OCI-LY3 (cell line): Measurements from ENCODE around the gene SLC27A1.

ENCODE experiments used
- H2AFZ ChIP-seq: fragments of 200-600, 300-600 bp; shearing (Covaris generic); 2 replicates; pipeline ENCODE4 v1.6.0; 2014; ENCODE audit warnings: antibody characterized with exemption, low read depth, low read length
- H3K27ac ChIP-seq: fragments of 200-600, 300-600 bp; sonication (generic); 2 replicates; pipeline ENCODE4 v1.5.1; 2014; ENCODE audit warnings: mild to moderate bottlenecking, low read length, moderate library complexity, mixed read lengths
- H3K27me3 ChIP-seq: fragments of 200-600, 300-600 bp; sonication (generic); 2 replicates; pipeline ENCODE4 v1.6.1; 2014; ENCODE audit warnings: low read depth, low read length, mixed read lengths
- H3K36me3 ChIP-seq: fragments of 200-600, 300-600 bp; sonication (generic); replicated peaks from 2 replicates; pipeline ENCODE3; 2014; ENCODE audit warnings: low read depth, low read length, mixed read lengths
- H3K4me1 ChIP-seq: fragments of 300-600, 200-600 bp; sonication (generic); 2 replicates; pipeline ENCODE4 v1.6.1; 2014; ENCODE audit warnings: low read length, mixed read lengths
- H3K4me2 ChIP-seq: fragments of 200-600, 300-600 bp; sonication (generic); 2 replicates; pipeline ENCODE4 v1.6.1; 2014; ENCODE audit warnings: low read length, mixed read lengths
- H3K4me3 ChIP-seq: fragments of 300-600, 200-600 bp; sonication (generic); 2 replicates; pipeline ENCODE4 v1.5.1; 2014; ENCODE audit warnings: antibody characterized with exemption, mild to moderate bottlenecking, low read length, moderate library complexity
- H3K79me2 ChIP-seq: fragments of 300-600, 200-600 bp; shearing (Covaris generic); 2 replicates; pipeline ENCODE4 v1.6.1; 2014; ENCODE audit warnings: mild to moderate bottlenecking, low read length, mixed read lengths
- H3K9ac ChIP-seq: fragments of 300-600, 200-600 bp; shearing (Covaris generic); 2 replicates; pipeline ENCODE4 v1.6.0; 2014; ENCODE audit warnings: mild to moderate bottlenecking, low read length, moderate library complexity
- H3K9me3 ChIP-seq: fragments of 200-600, 300-600 bp; shearing (Covaris generic); 2 replicates; pipeline ENCODE4 v1.6.1; 2014; ENCODE audit warnings: low read length, mixed read lengths; ENCODE audit not compliant: insufficient read depth
- H4K20me1 ChIP-seq: fragments of 200-600, 300-600 bp; sonication (generic); 2 replicates; pipeline ENCODE4 v1.6.1; 2016; ENCODE audit warnings: low read length, mixed read lengths; ENCODE audit not compliant: insufficient read depth
- CTCF ChIP-seq: fragments of 200-600, 300-600 bp; sonication (generic); IDR thresholded peaks from 2 replicates; pipeline ENCODE4 v1.5.1; 2014; ENCODE audit warnings: antibody characterized with exemption, low read length, low read depth
- EZH2phosphoT487 ChIP-seq: fragments of 200-600 bp; shearing (Covaris generic); IDR thresholded peaks from 2 replicates; pipeline ENCODE4 v1.6.1; 2018; ENCODE audit warnings: antibody characterized with exemption, mixed run types, low read depth

SLC27A1 gene

GRCh38 chr19:17500447-17501198, 30.3 kb downstream of the SLC27A1 start:
- TF ChIP-seq EZH2phosphoT487, result no peak
- no peak for TF ChIP-seq CTCF
- no peak overlapping the region for H3K27ac ChIP-seq
- 0 out of 2 replicates have a peak, but pooled peaks cover 3% of the 10 kb centered on the region for H3K79me2 ChIP-seq
- no peaks in the 10 kb centered on the region for H3K36me3 ChIP-seq
- H4K20me1 ChIP-seq, result no peaks in the 10 kb centered on the region
- no peak overlapping the region for H2AFZ ChIP-seq
- no peak overlapping the region for H3K9ac ChIP-seq
- H3K4me2 ChIP-seq, result no peak overlapping the region
- no peak overlapping the region for H3K4me3 ChIP-seq
- no peaks in the 10 kb centered on the region for H3K27me3 ChIP-seq
- peaks cover 7% of the 10 kb centered on the region for H3K4me1 ChIP-seq
- no peaks in the 10 kb centered on the region for H3K9me3 ChIP-seq

GRCh38 chr19:17503240-17503639, 32.9 kb downstream of the SLC27A1 start:
- Histone ChIP-seq H3K4me3 (no peak overlapping the region), H3K27me3 (no peaks in the 10 kb centered on the region), H4K20me1 (no peaks in the 10 kb centered on the region), H3K79me2 (peaks cover 19% of the 10 kb centered on the region), H3K9ac (no peak overlapping the region), H2AFZ (no peak overlapping the region), H3K27ac (no peak overlapping the region), H3K36me3 (peaks cover 6% of the 10 kb centered on the region), H3K4me1 (no peaks in the 10 kb centered on the region), H3K9me3 (no peaks in the 10 kb centered on the region), H3K4me2 (no peak overlapping the region)
- TF ChIP-seq EZH2phosphoT487 (no peak), CTCF (no peak)

GRCh38 chr19:17504030-17504429, 33.7 kb downstream of the SLC27A1 start:
- Histone ChIP-seq H3K4me3 (no peak overlapping the region), H3K36me3 (peaks cover 8% of the 10 kb centered on the region), H2AFZ (no peak overlapping the region), H3K27ac (no peak overlapping the region), H3K9ac (no peak overlapping the region), H3K9me3 (no peaks in the 10 kb centered on the region), H4K20me1 (no peaks in the 10 kb centered on the region), H3K4me2 (no peak overlapping the region), H3K4me1 (no peaks in the 10 kb centered on the region), H3K79me2 (peaks cover 27% of the 10 kb centered on the region), H3K27me3 (no peaks in the 10 kb centered on the region)
- no peak for TF ChIP-seq EZH2phosphoT487
- TF ChIP-seq CTCF, result no peak

- H3K4me3 ChIP-seq, result no peak overlapping the region
- no peaks in the 10 kb centered on the region for H3K27me3 ChIP-seq
- no peak overlapping the region for H3K9ac ChIP-seq
- H3K4me1 ChIP-seq, result no peaks in the 10 kb centered on the region
- no peak overlapping the region for H3K27ac ChIP-seq
- no peaks in the 10 kb centered on the region for H3K9me3 ChIP-seq
- H4K20me1 ChIP-seq, result no peaks in the 10 kb centered on the region
- peaks cover 31% of the 10 kb centered on the region for H3K79me2 ChIP-seq
- no peak overlapping the region for H2AFZ ChIP-seq
- no peak overlapping the region for H3K4me2 ChIP-seq
- no peak for TF ChIP-seq EZH2phosphoT487
- no peak for TF ChIP-seq CTCF
- H3K36me3 ChIP-seq, result peaks cover 8% of the 10 kb centered on the region
Observed at GRCh38 chr19:17504456-17504855, 34.1 kb downstream of the SLC27A1 start.
